ENCODE data around the gene TASP1. TPM values are rescaled to one million over a fixed set of nuclear protein-coding genes. Genes with fewer than 3 reads are reported as not detected.

Gene TASP1
- total RNA-seq, 1 donor from 2014 or later: 22.8 TPM

- no peak overlapping the region for H3K27ac Mint-ChIP-seq
- no peaks in the 10 kb centered on the region for H3K9me3 Mint-ChIP-seq
- no peak for TF ChIP-seq CTCF (IDR thresholded peaks at IDR 0.05; ENCODE audit: unreplicated experiment)
- peaks cover 9% of the 10 kb centered on the region for H3K4me1 Mint-ChIP-seq
- no peak overlapping the region for H3K4me3 Mint-ChIP-seq
- H3K36me3 Mint-ChIP-seq: no peaks in the 10 kb centered on the region
- no peak for DNase-seq (ENCODE audit: low spot score in 2 of 2, unreplicated experiment in 2 of 2)
- H3K27me3 Mint-ChIP-seq (ENCODE audit: low read depth): no peaks in the 10 kb centered on the region
Measured at GRCh38 chr20:13543783-13544182, 94.9 kb downstream of the TASP1 start.

- H3K36me3 Mint-ChIP-seq: peaks cover 9% of the 10 kb centered on the region
- no peaks in the 10 kb centered on the region for H3K27me3 Mint-ChIP-seq (ENCODE audit: low read depth)
- no peak overlapping the region for H3K4me3 Mint-ChIP-seq
- TF ChIP-seq CTCF (IDR thresholded peaks at IDR 0.05; ENCODE audit: unreplicated experiment): no peak
- no peak for DNase-seq (ENCODE audit: low spot score in 2 of 2, unreplicated experiment in 2 of 2)
- no peaks in the 10 kb centered on the region for H3K9me3 Mint-ChIP-seq
- H3K27ac Mint-ChIP-seq: no peak overlapping the region
- no peaks in the 10 kb centered on the region for H3K4me1 Mint-ChIP-seq
Measured at GRCh38 chr20:13535627-13536026, 103.1 kb downstream of the TASP1 start.

- Mint-ChIP-seq H3K27me3 (ENCODE audit: low read depth) (no peaks in the 10 kb centered on the region), H3K9me3 (no peaks in the 10 kb centered on the region), H3K36me3 (peaks cover 9% of the 10 kb centered on the region), H3K27ac (no peak overlapping the region), H3K4me1 (no peaks in the 10 kb centered on the region), H3K4me3 (no peak overlapping the region)
- TF ChIP-seq CTCF (IDR thresholded peaks at IDR 0.05; ENCODE audit: unreplicated experiment): no peak
- no peak for DNase-seq (ENCODE audit: low spot score in 2 of 2, unreplicated experiment in 2 of 2)
Measured at GRCh38 chr20:13533946-13534345, 104.8 kb downstream of the TASP1 start.

- Mint-ChIP-seq H3K27ac (no peak overlapping the region), H3K9me3 (no peaks in the 10 kb centered on the region), H3K4me3 (no peak overlapping the region), H3K4me1 (no peaks in the 10 kb centered on the region), H3K27me3 (ENCODE audit: low read depth) (no peaks in the 10 kb centered on the region), H3K36me3 (peaks cover 25% of the 10 kb centered on the region)
- DNase-seq (ENCODE audit: low spot score in 2 of 2, unreplicated experiment in 2 of 2): no peak
- no peak for TF ChIP-seq CTCF (IDR thresholded peaks at IDR 0.05; ENCODE audit: unreplicated experiment)
Measured at GRCh38 chr20:13530146-13530545, 108.6 kb downstream of the TASP1 start.

- peaks cover 38% of the 10 kb centered on the region for H3K36me3 Mint-ChIP-seq
- TF ChIP-seq CTCF (IDR thresholded peaks at IDR 0.05; ENCODE audit: unreplicated experiment): no peak
- no peak for DNase-seq (ENCODE audit: low spot score in 2 of 2, unreplicated experiment in 2 of 2)
- peaks cover 12% of the 10 kb centered on the region for H3K9me3 Mint-ChIP-seq
- no peak overlapping the region for H3K4me3 Mint-ChIP-seq
- no peaks in the 10 kb centered on the region for H3K27me3 Mint-ChIP-seq (ENCODE audit: low read depth)
- no peak overlapping the region for H3K27ac Mint-ChIP-seq
- H3K4me1 Mint-ChIP-seq: no peaks in the 10 kb centered on the region
Measured at GRCh38 chr20:13526551-13526950, 112.2 kb downstream of the TASP1 start.

Measured in mesothelial cell of epicardium (in vitro differentiated cells).